GM10266 (cell line): ENCODE data around the gene SPIRE2.

Experiments used
- DNase-seq: peaks from one replicate; pipeline ENCODE4 v3.0.0; 2012; ENCODE audit errors: extremely low spot score
- TF ChIP-seq, protein P1 (sequence below): IDR thresholded peaks from 2 replicates; pipeline ENCODE4 v1.5.1; 2012; ENCODE audit warnings: mild to moderate bottlenecking, low read depth; ENCODE audit not compliant: control insufficient read depth, insufficient read depth; ENCODE audit errors: missing control alignments

The SPIRE2 gene

DNA sequence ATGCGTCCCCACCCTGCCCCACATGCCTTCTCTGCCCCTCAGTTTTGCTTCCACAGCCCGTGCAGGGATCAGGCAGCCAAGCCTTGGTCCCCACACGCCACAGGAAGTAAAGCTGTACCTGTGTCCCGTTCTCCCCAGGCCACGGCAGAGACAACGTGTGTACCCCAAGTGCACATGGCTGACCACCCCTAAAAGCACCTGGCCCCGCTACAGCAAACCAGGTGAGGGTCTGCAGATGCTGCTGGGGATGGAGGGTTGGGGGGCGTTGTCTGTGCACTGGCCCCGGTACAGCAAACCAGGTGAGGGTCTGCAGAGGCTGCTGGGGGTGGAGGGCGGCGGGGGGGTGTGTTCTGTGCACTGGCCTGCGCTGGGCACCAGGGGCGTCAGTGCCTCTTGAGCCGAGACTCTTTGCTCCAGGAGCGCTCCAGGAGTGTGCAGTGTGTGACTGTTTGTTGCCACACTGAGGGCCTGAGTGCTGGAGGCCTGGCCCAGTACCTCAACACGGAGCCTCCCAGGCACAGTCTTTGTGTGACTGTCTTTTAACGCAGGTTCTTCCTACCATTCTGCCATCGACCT lies 63.9 kb downstream of the SPIRE2 start:
- no peak for DNase-seq
- TF ChIP-seq, protein P1, sequence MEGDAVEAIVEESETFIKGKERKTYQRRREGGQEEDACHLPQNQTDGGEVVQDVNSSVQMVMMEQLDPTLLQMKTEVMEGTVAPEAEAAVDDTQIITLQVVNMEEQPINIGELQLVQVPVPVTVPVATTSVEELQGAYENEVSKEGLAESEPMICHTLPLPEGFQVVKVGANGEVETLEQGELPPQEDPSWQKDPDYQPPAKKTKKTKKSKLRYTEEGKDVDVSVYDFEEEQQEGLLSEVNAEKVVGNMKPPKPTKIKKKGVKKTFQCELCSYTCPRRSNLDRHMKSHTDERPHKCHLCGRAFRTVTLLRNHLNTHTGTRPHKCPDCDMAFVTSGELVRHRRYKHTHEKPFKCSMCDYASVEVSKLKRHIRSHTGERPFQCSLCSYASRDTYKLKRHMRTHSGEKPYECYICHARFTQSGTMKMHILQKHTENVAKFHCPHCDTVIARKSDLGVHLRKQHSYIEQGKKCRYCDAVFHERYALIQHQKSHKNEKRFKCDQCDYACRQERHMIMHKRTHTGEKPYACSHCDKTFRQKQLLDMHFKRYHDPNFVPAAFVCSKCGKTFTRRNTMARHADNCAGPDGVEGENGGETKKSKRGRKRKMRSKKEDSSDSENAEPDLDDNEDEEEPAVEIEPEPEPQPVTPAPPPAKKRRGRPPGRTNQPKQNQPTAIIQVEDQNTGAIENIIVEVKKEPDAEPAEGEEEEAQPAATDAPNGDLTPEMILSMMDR, result no peak

DNA sequence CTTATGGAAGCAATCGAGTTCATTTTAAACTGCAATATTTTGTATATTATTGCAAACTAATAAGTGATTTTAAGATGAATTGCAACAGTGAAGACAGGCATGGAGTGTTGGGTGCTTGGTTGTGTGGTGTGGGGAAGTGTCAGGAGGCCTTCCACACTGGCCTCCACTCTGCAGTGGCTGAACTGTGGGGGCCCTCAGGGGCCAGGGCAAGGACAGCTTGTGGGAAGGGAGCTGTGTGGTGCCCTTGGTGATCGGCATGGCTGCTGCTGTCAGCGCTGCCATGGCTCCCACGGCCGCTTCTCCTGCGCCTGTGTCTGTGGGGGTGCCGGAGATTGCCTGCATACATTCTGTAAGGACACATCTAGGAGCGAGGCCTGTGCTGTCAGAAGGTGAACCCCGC lies 64.4 kb downstream of the SPIRE2 start:
- TF ChIP-seq, protein P1, result no peak
- DNase-seq, result no peak

DNA sequence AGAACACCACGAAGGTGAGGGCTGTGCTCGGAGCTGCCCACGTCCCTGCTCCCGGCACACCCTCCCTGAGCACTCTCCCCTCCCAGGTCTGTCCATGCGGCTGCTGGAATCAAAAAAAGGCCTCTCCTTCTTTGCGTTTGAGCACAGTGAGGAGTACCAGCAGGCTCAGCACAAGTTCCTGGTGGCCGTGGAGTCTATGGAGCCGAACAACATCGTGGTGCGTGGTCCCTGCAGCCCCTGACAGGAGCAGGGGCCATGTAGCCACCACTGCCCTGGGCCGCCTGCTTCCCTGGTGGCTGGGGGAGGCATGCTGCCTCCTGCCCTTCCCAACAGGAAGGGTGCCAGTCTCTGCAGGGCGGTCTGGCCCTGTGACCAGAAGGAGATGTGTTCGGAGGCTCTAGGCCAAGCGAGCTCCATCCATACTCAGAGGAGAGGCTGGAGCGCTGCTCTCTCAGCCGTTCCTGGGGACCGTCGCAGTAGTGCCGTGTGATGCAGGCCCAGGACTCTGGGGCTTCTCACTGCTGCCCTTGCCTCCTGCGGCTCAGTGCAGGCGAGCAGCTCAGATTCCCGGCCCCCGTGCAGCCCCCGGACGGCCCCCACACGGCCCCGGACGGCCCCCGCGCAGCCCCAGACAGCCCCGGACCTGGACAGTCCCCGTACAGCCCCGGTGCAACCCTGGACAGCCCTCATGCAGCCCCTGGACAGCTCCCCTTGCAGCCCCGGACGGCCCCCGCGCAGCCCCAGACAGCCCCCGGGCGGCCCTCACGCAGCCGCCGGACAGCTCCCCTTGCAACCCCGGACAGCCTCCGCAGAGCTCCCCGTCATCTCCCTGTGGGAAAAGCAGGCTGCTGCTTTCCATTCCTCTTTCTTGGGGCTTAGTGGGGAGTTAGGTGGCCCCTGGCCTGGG lies 65.6 kb downstream of the SPIRE2 start:
- TF ChIP-seq, protein P1, result no peak
- DNase-seq, result no peak

DNA sequence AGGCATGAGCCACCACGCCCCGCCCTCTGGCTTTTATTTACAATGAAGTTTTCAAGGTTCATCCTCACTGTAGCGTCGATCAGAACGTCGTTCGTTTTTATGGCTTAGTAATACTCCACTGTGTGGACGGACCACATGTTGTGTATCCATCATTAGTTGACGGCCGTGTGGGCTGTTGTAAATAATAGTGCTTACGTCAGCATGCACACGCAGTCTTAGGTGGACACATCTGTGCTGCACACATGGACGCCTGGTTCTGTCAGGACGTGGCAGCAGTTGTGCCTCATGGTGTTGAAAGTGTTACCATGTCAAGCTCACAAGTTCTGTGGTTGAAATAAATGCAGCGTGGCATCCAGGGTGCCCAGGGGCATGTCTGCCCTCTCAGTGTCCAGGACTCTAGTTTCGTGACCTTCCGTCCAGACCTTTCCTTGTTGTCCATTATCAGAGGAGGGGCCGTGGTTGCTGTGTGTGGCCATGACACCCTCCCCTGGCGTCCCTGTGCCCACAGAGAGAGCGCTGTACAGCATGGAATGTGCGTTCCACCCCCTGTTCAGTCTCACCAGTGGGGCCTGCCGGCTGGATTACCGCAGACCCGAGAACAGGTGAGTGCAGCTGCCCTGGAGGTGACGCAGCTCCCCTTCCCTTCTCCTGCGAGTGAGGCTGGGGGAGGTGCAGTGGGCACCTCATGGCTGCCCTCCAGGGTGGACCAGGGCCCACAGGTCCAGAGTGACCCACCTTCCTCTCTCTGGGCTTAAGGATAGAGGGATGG lies 67.4 kb downstream of the SPIRE2 start:
- TF ChIP-seq, protein P1, result no peak
- no peak for DNase-seq

DNA sequence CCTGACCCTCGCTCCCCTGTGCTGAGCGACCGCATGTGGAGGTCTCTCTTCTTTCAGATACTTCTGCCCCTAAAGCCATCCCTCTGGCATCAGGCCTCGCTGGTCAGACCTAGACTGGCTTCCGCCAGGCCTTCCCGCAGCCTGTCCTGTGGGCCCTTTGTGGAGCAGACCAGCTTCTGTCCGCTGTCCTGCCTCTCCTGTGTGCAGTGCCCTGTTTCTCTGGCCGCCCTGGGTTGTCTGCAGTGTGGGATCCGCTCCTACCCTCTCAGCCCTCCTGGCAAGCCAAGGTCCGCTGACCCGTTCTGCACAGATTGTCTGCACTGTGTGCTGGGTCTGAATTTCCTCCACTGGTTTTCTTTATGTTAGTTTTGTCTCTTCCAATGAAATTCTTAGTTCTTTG lies 68.9 kb downstream of the SPIRE2 start:
- TF ChIP-seq, protein P1, result no peak
- DNase-seq, result no peak

DNA sequence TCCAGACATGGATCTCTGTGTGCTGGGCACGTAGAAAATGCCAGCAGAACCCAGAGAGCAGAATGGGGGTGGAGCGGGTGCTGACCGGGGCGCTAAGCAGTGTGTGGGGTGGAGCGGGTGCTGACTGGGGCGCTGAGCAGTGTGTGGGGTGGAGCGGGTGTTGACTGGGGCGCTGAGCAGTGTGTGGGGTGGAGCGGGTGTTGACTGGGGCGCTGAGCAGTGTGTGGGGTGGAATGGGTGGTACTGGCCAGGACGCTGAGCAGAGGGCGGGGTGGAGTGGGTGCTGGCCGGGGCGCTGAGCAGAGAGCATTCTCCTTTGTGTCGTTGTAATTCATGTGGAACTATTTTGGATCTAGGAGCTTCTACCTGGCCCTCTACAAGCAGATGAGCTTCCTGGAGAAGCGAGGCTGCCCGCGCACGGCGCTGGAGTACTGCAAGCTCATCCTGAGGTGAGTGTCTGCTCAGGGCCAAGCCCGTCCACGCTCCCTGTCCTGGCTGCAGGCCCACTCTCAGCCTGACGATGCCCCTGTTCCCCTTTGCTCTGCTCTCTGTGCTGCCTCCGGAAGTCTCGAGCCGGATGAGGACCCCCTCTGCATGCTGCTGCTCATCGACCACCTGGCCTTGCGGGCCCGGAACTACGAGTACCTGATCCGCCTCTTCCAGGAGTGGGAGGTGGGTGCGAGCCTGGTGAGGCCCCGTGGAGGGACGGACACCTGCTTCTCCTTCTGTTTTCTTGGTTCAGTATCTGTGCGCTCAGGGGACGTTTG lies 70.1 kb downstream of the SPIRE2 start:
- no peak for DNase-seq
- TF ChIP-seq, protein P1, result no peak
